Keratinocyte (primary cell): ENCODE data around the gene DVL1.

Source experiments
- EZH2 ChIP-seq: IDR thresholded peaks from one replicate; pipeline ENCODE4 v1.6.1; 2012; ENCODE audit warnings: inconsistent platforms, mild to moderate bottlenecking, low read length, moderate library complexity
- TF ChIP-seq, protein P1 (sequence below), 3 experiments: IDR thresholded peaks in 1 of 3; conservative IDR thresholded peaks in 1 of 3; optimal IDR thresholded peaks in 1 of 3; 2 replicates in 2 of 3; 3 replicates in 1 of 3; pipeline versions ENCODE3 to v1.5.1; 2011; ENCODE audit warnings: low read length in 3 of 3, mild to moderate bottlenecking in 3 of 3, moderate library complexity in 2 of 3, control low read depth in 1 of 3, inconsistent platforms in 1 of 3; ENCODE audit not compliant: insufficient read depth in 2 of 3; ENCODE audit errors: extremely low read depth in 1 of 3

DNA sequence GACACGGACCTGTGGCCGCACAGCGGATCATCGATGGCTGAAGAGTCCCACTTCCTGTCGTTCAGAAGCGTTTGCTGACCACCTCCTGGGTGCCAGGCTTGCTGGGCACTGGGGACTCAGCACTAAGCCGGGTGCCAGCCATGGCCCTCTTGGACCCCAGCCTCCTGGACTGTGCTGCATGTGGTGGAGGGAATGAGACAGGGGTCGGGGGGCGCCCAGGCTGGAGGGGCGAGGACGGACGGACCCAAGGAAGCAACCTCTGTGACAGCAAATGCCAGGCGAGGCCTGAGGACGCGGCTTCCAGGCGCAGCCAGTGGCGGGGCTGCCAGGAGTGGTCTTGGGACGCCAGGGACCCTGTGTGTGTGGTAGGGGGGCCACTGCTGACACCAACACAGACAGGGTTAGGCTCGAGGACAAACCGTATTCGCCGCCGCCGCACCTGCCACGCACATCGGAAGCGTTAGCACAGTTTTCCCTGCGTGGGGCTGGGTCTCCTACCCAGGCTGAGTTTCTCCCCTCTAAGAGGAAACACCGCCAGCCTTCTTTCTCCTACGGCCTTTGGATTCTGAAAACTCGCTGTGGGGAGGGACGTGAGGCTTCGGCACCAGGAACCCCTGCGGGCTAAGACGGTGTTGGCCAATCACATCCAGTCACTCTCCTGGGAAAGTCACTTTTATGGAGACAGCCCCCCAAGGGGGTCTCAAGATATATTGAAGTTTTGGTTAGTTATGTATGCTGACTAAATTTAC, 12.2 kb upstream of the DVL1 start:
- TF ChIP-seq, protein P1, sequence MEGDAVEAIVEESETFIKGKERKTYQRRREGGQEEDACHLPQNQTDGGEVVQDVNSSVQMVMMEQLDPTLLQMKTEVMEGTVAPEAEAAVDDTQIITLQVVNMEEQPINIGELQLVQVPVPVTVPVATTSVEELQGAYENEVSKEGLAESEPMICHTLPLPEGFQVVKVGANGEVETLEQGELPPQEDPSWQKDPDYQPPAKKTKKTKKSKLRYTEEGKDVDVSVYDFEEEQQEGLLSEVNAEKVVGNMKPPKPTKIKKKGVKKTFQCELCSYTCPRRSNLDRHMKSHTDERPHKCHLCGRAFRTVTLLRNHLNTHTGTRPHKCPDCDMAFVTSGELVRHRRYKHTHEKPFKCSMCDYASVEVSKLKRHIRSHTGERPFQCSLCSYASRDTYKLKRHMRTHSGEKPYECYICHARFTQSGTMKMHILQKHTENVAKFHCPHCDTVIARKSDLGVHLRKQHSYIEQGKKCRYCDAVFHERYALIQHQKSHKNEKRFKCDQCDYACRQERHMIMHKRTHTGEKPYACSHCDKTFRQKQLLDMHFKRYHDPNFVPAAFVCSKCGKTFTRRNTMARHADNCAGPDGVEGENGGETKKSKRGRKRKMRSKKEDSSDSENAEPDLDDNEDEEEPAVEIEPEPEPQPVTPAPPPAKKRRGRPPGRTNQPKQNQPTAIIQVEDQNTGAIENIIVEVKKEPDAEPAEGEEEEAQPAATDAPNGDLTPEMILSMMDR (optimal IDR thresholded peaks at IDR 0.05 in 1 of 3, IDR thresholded peaks at IDR 0.05 in 1 of 3, conservative IDR thresholded peaks at IDR 0.05 in 1 of 3; ENCODE audit: extremely low read depth in 1 of 3, insufficient read depth in 2 of 3, low read length in 3 of 3) = no peak
- TF ChIP-seq EZH2 = no peak
